HCT116 (cell line): ENCODE results near the gene DAPL1.
"Not testable (repeated sequence)": the region's sequence is repeated elsewhere in the genome, so short reads cannot be mapped to it uniquely, and the experiment has no call there.

Source experiments
- CTCF ChIP-seq, 3 experiments: fragments of 200-600 bp in 1 of 3; sonication (generic) in 1 of 3; IDR thresholded peaks in 2 of 3; conservative IDR thresholded peaks in 1 of 3; 2 replicates each; pipeline ENCODE4 v1.5.1; 2012 to 2017; ENCODE audit warnings: low read depth in 2 of 3, low read length in 2 of 3, antibody characterized with exemption in 1 of 3, borderline replicate concordance in 1 of 3, control low read depth in 1 of 3, mild to moderate bottlenecking in 1 of 3, mixed read lengths in 1 of 3, mixed run types in 1 of 3, moderate library complexity in 1 of 3; ENCODE audit not compliant: insufficient read depth in 1 of 3
- EZH2 ChIP-seq: fragments of 200-600 bp; sonication (generic); IDR thresholded peaks from 2 replicates; pipeline ENCODE4 v1.6.1; 2017; ENCODE audit warnings: antibody characterized with exemption, mixed run types
- MAX ChIP-seq: IDR thresholded peaks from 2 replicates; pipeline ENCODE4 v1.6.1; 2012
- POLR2A ChIP-seq: IDR thresholded peaks from 2 replicates; pipeline ENCODE4 v1.7.0; 2011; ENCODE audit warnings: borderline replicate concordance; ENCODE audit not compliant: insufficient read depth, insufficient read length; ENCODE audit errors: extremely low read depth
- ZBTB33 ChIP-seq: IDR thresholded peaks from 2 replicates; pipeline ENCODE4 v1.6.1; 2011; ENCODE audit warnings: mild to moderate bottlenecking, low read length, moderate library complexity; ENCODE audit not compliant: insufficient replicate concordance; ENCODE audit errors: extremely low read depth

- TF ChIP-seq MAX; POLR2A; CTCF (IDR thresholded peaks at IDR 0.05 in 2 of 3, conservative IDR thresholded peaks at IDR 0.05 in 1 of 3; ENCODE audit: borderline replicate concordance in 1 of 3, insufficient read depth in 1 of 3, low read depth in 2 of 3, low read length in 2 of 3); ZBTB33; EZH2: not testable (repeated sequence)
Observed at GRCh38 chr2:158865469-158865868, 70.4 kb downstream of the DAPL1 start.
